Stromal cell of bone marrow (primary cell): ENCODE results near the gene SOX11.

Source experiments
- DNase-seq: peaks from one replicate; pipeline ENCODE4 v3.0.0-alpha.2; 2012; ENCODE audit warnings: low read depth

Gene SOX11

GRCh38 chr2:5691221-5691984 is 781 bp upstream of the SOX11 start:
- DNase-seq, result no peak

GRCh38 chr2:5692561-5693286 is 540 bp downstream of the SOX11 start:
- DNase-seq, result no peak

GRCh38 chr2:5693287-5694201 is 1.4 kb downstream of the SOX11 start:
- no peak for DNase-seq

GRCh38 chr2:5694306-5694705 is 2.1 kb downstream of the SOX11 start:
- no peak for DNase-seq

- DNase-seq, result no peak
Measured at GRCh38 chr2:5695654-5696403, 3.6 kb downstream of the SOX11 start.

GRCh38 chr2:5696404-5696944 is 4.3 kb downstream of the SOX11 start:
- no peak for DNase-seq

GRCh38 chr2:5696945-5697521 is 4.8 kb downstream of the SOX11 start:
- DNase-seq, result peak; percentile 25

GRCh38 chr2:5697562-5697961 is 5.4 kb downstream of the SOX11 start:
- DNase-seq, result no peak

GRCh38 chr2:5698134-5698533 is 6.0 kb downstream of the SOX11 start:
- DNase-seq, result no peak

- DNase-seq, result no peak
Measured at GRCh38 chr2:5699963-5700362, 7.8 kb downstream of the SOX11 start.

GRCh38 chr2:5700551-5700950 is 8.4 kb downstream of the SOX11 start:
- DNase-seq, result no peak

GRCh38 chr2:5701266-5701665 is 9.1 kb downstream of the SOX11 start:
- DNase-seq, result no peak

- no peak for DNase-seq
Measured at GRCh38 chr2:5703166-5703565, 11.0 kb downstream of the SOX11 start.

GRCh38 chr2:5705490-5705889 is 13.3 kb downstream of the SOX11 start:
- no peak for DNase-seq

GRCh38 chr2:5706717-5707455 is 14.7 kb downstream of the SOX11 start:
- DNase-seq, result no peak

- DNase-seq, result no peak
Measured at GRCh38 chr2:5710615-5711014, 18.4 kb downstream of the SOX11 start.

- DNase-seq, result no peak
Measured at GRCh38 chr2:5713101-5713500, 20.9 kb downstream of the SOX11 start.

- no peak for DNase-seq
Measured at GRCh38 chr2:5719629-5720334, 27.6 kb downstream of the SOX11 start.

GRCh38 chr2:5720426-5720825 is 28.2 kb downstream of the SOX11 start:
- peak; percentile 41 for DNase-seq

- DNase-seq, result no peak
Measured at GRCh38 chr2:5722236-5722635, 30.1 kb downstream of the SOX11 start.
